GM18858 (cell line): ENCODE results near the gene LEP.

Source experiments
- ATAC-seq: cut with Tn5 transposase; IDR thresholded peaks from one replicate; pipeline ENCODE4 v1.9.1; 2021; ENCODE audit not compliant: unreplicated experiment

LEP gene

DNA sequence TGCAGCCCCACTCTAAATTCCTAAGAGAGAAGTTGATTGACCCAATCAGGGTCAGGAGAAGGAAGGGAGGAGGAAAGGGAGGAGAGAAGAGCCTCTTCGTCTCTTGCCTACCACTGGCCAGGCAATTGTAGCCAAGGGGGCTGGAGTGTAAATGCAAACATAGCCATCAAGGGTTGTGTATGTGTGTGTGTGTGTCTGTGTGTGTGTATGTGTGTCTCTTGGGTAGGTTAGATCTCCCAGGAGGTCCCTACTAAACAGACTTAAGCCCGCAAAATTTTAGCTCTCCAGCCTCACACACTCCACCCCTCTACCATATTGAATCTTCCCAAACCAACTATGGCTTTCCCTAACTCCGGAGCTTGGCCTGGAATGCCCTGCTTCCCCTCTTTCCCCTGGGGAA, 3.8 kb downstream of the LEP start:
- ATAC-seq = no peak

DNA sequence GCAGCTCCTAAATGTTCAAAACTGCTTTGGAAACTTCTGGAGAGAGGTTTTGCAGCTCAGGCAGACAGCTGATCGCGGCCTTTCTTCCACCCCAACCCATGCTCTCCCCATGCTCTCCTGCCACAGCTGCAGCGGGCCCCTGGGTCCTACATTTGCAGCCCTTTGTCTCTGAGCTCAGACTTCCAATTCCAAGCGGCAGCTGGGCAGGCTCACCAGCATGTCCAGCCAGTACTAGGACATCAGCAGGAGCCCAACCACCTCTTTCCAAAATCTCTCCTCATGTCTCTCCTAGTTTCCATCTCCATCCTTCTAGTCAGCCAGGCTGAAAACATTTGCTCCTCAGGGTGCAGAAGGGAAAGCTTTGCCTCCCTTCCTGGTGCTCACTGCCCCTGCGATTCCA, 6.0 kb downstream of the LEP start:
- ATAC-seq = no peak

DNA sequence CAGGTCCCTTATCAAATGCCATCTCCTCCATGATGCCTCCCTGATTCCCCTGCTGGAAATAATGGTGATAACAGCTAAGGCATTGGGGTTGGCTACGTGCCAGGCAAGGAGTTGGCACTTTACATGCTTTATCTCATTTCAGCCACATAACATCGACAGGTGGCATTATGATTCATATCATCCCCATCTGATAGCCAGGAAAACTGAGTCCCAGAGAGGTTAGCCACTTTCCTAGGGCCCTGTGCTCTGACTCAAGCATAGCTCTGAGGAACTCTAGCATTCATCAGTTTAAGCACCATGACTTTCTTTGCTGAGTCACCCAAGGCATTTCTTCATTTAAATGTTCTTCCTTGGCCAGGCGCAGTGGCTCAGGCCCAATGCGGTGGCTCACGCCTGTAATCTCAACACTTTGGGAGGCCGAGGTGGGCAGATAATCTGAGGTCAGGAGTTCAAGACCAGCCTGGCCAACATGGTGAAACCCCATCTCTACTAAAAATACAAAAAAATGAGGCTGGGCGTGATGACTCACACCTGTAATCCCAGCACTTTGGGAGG, 6.6 kb downstream of the LEP start:
- ATAC-seq = no peak

DNA sequence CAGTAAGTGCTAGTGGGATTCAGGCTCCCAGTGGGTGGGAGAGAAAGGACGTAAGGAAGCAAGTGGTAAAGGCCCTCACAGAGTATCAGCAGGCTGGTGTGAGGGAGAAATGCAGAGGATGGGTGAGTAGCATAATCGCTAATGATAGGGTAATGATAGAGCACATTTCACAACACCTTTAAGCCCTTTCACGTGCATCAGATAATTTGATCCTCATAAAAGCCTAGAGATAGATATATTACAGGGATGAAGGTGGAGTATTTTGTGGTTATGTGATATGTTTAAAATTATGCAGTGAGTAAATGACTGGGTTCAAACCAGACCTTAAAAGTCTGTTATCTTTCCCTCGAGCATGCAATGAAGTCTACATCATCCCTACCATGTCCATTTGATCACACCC, 10.3 kb downstream of the LEP start:
- ATAC-seq = no peak

DNA sequence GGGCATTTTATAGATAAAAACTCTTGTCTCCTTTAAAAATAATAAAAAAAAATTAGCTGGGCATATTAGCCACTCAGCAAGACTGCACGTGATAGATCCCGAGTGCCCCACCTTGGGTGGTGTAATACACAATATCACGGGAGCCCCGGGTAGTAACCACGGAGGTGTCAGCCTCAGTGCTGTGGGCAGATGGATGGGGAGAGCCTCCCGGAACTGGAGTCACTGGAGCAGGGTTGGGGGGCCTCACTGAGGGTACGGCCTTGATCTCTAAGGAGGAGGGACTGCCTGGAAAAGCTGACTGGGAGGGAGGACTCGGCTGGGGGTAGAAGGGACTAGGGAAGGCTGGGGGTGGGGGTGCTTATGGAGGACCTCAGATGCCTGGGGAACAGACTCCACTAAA, 12.6 kb downstream of the LEP start:
- ATAC-seq = no peak

DNA sequence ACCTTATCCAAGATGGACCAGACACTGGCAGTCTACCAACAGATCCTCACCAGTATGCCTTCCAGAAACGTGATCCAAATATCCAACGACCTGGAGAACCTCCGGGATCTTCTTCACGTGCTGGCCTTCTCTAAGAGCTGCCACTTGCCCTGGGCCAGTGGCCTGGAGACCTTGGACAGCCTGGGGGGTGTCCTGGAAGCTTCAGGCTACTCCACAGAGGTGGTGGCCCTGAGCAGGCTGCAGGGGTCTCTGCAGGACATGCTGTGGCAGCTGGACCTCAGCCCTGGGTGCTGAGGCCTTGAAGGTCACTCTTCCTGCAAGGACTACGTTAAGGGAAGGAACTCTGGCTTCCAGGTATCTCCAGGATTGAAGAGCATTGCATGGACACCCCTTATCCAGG, 13.4 kb downstream of the LEP start:
- ATAC-seq = no peak

DNA sequence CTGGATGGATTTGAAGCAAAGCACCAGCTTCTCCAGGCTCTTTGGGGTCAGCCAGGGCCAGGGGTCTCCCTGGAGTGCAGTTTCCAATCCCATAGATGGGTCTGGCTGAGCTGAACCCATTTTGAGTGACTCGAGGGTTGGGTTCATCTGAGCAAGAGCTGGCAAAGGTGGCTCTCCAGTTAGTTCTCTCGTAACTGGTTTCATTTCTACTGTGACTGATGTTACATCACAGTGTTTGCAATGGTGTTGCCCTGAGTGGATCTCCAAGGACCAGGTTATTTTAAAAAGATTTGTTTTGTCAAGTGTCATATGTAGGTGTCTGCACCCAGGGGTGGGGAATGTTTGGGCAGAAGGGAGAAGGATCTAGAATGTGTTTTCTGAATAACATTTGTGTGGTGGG, 14.2 kb downstream of the LEP start:
- no peak for ATAC-seq

DNA sequence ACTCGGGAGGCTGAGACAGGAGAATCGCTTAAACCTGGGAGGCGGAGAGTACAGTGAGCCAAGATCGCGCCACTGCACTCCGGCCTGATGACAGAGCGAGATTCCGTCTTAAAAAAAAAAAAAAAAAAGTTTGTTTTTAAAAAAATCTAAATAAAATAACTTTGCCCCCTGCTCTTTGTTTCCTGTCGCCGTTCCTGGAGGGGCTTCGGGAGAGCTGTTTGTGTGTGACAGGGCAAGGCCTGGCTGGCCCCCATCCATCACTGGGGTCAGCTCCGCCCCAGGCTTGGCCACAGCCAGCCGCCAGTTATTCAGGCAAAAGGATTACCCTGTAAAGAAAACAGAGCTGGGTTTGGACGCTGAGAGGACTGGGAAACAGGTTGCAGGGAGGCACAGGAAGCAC, 16.4 kb downstream of the LEP start:
- no peak for ATAC-seq

DNA sequence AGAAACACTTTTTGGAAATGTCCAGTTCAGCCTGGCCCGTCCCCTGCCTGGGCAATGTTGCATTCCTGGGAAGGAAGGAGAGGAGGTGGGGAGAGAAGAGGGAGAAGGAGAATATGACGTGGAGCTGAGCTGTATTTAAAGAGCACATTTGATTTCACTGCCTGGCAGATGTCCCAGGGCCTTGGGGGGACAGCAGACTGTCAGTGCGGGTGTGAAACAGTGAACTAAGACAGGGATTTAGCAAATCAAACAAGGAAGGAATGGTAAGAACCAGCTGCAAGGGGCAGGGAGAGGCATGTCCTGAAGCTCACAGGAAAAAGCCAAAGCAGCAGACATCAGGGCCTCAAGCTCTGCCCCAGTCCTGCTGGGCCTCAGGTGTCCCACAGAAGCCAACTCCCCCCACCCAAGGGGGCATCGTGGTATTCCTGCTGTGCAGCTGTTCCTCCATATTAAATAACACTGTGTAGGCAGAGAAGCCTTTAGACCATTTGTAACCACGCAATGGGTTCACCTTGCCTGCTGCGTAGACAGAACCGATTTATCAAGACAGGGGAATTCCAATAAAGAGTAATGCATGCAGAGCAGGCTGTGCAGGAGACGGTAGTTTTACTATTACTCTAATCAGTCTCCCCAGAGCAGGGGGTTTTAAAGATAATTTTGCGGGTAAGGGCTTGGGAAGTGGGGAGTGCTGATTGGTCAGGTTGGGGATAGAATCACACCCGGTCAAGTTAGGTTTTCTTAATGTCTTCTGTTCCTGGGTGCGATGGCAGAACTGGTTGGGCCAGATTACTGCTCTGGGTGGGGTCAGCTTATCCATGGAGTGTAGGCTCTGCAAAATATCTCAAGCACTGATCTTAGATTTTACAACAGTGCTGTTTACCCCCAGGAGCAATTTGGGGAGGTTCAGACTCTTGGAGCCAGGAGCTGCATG, 18.3 kb downstream of the LEP start:
- no peak for ATAC-seq

DNA sequence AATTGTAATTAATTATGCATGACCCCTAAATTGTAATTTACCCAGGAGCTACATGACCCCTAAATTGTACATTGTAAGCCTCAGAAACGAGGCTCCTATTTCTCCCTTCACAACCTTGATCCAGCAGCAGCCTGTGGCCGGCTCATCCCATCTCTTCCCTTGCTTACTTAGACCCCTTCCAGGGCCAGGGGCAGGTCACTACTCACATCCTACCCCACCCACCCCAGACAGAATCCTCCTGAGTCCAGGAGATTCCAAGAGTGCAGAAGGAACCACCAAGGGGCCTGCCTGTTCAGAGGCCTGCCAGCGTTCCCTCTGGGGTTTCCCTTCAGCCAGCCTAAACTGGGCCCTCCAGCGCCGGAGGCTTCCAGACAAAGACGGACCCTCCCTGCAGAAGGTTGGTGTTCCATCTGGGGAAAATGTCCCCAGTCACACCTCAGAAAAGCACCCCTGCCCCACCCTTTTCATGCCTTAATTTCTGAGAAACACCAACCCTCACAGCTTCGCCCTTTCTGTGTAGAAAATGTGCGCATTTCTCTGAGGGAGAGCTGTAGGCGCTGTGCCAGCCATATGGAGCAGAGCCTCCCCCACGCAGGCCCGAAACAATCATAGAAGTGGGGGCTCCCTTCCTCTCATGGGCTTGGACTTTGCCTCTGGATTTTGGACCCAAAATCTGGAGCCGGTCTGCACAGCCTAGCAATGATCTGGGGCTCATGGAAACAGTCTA, 19.2 kb downstream of the LEP start:
- ATAC-seq = no peak

DNA sequence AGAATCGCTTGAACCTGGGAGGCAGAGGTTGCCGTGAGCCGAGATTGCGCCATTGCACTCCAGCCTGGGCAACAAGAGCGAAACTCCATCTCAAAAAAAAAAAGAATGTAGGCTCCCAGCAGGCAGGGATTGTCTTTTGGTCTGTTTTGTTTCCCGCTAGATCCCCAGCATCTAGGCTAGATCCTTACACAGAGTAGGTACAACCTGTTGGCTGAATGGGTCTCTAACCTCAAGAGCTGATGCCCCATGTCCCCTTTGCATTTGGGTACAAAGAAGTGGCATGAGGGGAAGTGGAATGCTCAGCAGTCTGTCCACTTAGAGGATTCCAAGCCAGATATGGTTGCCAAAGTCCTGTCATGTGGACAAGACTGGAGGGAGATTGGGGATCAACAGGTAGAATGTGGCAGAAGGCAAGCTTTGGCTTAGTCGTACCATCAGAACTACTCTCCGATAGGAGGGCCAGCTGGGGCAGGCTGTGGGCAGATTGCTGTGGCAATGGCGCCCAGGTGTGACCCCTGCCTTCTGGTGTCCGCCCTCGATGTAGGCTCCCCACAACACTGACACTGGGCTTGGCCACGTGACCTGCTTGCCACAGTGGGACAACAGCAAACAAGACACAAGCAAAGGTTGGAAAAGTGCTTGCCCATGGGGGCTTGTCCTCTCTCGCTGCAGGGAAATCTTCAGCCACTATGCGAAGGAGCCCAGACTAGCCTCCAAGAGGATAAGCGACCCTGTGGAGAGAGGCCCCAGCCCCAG, 21.4 kb downstream of the LEP start:
- no peak for ATAC-seq

DNA sequence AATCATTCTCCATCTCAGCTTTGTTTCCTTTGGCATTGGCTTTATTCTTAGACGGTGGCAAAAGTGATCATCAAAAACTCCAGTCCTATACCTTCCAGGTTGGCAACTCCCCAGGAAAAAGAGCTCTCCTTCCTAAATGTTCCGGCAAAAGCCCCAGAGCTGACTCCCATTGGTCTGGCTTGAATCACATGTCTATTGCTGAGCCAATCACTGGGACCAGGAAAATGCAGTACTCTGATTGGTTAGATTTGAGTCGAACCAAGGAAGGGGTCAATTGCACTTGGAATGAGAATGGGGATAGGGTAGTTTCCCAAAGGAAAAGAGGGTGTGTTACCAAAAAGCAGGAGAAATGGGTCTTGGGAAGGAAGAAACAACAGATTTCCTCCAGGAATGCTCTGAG, 22.3 kb downstream of the LEP start:
- no peak for ATAC-seq

DNA sequence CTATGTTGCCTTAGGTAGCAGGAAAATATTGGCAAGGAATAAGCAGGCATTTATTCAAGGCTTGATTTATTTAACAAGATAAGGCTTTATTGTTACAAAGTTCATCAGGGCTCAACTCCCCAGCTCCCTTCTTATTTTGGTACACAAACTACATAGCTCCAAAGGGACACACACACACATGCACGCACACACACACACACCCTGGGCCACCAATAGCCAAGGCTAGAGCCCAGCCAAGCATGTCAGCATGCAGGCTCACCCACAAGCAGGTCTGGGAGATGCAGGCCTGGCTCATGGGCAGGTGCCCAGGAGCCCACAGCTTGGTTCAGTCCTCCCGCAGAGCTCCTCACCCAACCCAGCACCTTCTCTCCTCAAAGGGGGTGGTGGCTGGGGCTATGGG, 23.4 kb downstream of the LEP start:
- no peak for ATAC-seq

DNA sequence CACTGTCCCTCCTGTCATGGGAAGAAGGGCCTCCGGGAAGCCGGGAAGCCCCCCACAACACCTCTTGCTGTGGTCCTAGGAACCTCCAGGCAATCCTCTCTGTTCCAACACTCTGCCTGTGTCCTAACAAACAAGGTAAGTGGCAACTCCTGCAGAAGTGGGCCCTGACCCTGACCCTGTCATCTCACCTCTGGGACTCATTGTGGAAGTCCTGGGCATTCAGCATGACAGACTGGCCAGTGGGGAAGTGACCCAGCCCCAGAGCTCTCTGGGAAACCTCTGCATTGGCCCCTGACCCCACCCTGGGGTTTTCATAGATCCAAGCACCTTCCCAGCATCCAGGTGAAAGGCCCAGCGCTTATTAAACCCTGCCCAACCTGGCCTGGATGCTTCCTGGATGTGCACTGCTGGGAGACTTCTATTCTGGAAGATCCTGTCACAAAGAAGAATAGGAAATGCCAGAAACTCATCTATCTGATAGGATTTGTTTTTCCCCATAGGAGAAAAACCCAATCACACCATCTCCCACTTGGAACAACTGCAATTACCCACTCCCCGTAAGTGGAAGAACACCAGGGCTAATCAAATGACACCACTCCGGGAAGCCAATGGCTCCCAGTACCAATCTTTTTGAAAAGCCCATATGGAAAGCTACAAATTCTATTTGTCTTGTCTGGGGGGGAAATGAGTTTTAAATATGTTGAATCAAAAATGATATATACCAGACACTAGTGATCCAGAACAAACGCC, 24.3 kb downstream of the LEP start:
- no peak for ATAC-seq

DNA sequence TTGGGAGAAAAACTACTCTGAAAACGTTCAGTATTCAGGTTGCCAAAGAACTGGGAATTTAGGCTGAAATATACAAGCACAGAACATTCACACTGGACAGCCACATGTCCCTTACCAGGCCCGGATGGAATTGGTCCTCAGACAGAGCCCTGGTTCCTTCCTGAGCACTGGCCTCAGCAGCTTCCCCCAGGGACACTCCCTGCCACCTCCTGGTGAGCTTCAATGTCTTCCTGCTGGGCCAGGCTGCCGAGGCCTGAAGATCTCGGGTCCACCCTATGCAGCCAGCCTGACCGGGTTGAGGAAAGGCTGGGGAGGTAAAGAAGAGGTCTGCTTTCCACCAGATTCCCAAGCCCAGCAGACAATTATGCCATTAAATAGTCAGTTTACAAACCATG, 24.8 kb downstream of the LEP start:
- no peak for ATAC-seq

DNA sequence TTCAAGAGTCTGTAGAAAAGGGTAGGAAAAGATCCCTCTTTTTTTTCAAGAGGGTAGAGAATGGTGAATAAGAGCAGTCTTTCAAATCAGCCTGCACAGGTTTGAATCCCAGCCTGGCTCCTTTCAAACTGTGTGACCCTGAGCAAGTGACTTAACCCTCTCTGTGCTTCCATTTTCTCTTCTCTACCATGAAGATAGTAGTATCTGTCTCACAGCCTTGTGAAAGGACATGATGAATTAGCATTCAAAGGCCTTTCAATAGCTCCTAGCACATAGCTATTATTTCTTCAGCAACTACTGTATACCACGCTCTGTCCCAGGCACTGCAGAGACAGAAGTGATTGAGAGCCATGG, 25.4 kb downstream of the LEP start:
- no peak for ATAC-seq

DNA sequence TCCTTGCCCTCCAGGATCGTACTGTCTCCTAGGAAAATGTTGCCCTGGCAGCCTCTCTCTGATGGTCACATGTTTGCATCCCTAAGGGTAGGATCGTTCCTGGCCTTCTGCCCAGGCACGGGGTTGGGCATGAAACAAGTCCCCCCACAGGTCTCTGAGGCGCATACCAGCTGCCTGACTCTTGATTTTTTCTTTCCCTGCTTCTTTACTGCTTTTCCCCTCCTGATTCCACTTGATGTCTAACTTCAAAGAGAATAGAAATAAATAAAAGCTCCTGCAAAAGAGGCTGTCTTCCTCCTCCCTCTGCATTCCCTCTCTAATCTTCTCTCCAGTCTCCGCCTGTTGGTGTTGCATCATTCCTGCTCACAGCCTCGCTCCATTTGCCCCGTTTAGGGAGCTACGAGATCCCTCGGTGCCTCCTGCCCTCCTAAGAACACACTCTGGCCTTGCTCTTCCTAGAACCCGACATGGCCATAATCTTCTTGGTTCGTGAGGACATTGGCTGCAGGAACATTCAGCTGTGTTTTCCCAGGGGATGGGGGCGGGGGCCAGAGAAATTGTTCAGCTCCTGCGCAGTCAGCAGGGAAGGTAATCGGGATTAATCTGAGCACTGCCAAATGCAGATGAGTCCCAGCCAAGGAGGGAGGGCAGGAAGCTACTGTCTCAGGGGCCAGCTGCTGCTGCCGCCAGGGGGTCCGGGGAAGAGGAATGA, 26.0 kb downstream of the LEP start:
- ATAC-seq = no peak

DNA sequence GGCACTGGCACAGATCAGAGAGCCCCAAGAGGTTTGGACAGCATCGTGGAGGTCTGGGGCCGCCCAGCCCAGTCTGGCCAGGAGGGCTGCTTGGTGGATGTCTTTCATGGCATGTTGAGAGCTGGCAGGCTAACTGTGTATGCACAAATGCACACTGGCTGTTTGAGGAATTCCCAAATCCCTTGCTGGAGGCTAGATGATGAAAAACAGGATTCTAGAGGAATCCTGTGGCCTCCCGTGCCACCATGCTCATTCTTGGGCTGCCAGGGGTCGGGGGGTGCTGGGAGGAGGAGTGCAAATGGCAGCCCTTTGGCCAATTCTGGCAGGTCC, 26.5 kb downstream of the LEP start:
- no peak for ATAC-seq

DNA sequence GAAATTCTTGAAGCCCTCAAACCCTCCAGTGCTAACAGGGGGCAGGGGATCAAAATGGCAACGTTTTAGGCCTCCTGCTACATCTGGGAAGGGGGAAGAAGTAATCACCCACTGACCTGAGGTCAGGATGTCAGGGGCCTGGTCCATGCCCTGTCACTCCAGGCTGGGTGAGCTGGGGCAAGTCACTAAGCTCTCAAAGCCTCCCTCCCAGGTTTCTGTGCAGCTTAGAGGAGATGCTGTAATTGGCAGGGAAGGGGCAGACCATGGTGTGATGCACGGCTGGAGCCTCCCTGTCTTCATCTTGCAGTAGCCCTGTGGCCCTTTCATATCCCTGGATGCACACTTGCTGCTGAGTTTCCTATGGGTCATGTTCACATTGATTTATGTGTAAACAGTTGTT, 27.2 kb downstream of the LEP start:
- ATAC-seq = no peak

DNA sequence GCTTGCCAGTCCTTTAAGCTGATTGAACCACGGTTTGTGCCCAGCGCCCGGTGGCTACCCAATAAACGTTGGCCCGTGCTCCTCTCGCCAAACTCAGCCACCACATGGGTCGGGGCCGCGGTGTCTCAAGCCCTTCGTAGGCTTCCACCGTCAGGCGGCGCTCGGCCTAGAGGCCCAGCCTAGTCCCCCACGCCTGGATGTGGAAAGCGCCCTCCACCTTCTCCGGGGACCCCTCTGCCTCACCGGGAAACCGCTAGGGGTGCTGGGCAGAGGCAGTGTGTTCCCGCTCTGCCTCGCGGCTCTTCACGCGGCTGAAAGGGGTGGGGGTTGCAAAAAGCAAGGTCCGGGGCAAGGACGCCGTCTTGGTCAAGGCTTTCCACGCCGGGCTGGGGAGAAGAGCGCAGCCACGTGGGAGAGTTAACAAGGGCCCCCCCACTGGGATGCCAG, 29.8 kb downstream of the LEP start:
- no peak for ATAC-seq
